Parathyroid adenoma (tissue), 2 donors: ENCODE data around the gene PAX5.

ENCODE experiments used
- H2AFZ ChIP-seq: fragments of 300-600 bp; sonication (generic); one replicate; pipeline ENCODE4 v1.7.0; 2017; ENCODE audit warnings: antibody characterized with exemption, mild to moderate bottlenecking
- H3K27ac ChIP-seq: fragments of 300-600 bp; sonication (generic); one replicate; pipeline ENCODE4 v1.7.0; 2017
- H3K27me3 ChIP-seq: fragments of 300-600 bp; sonication (generic); one replicate; pipeline ENCODE4 v1.7.0; 2017; ENCODE audit warnings: low read length; ENCODE audit not compliant: control insufficient read depth, insufficient read depth
- H3K36me3 ChIP-seq: fragments of 300-600 bp; sonication (generic); one replicate; pipeline ENCODE4 v1.7.0; 2017; ENCODE audit warnings: low read length; ENCODE audit not compliant: control insufficient read depth, insufficient read depth
- H3K4me1 ChIP-seq: fragments of 300-600 bp; sonication (generic); one replicate; pipeline ENCODE4 v1.7.0; 2017; ENCODE audit warnings: control low read depth
- H3K4me2 ChIP-seq: fragments of 300-600 bp; sonication (generic); one replicate; pipeline ENCODE4 v1.7.0; 2017; ENCODE audit warnings: low read length
- H3K4me3 ChIP-seq: fragments of 300-600 bp; sonication (generic); one replicate; pipeline ENCODE4 v1.7.0; 2017; ENCODE audit warnings: low read depth, low read length
- H3K79me2 ChIP-seq: fragments of 300-600 bp; sonication (generic); one replicate; pipeline ENCODE4 v1.7.0; 2017; ENCODE audit warnings: control low read depth
- H3K9ac ChIP-seq: fragments of 300-600 bp; sonication (generic); one replicate; pipeline ENCODE4 v1.7.0; 2017; ENCODE audit warnings: mild to moderate bottlenecking
- H3K9me3 ChIP-seq: fragments of 300-600 bp; sonication (generic); one replicate; pipeline ENCODE4 v1.7.0; 2017; ENCODE audit warnings: low read length; ENCODE audit not compliant: control insufficient read depth
- CTCF ChIP-seq: fragments of 300-600 bp; sonication (generic); IDR thresholded peaks from one replicate; pipeline ENCODE4 v1.7.0; 2017; ENCODE audit warnings: antibody characterized with exemption, mild to moderate bottlenecking
- donor health status: primary hyperparathyroidism.

Gene PAX5

GRCh38 chr9:36889844-36890243 lies 144.2 kb downstream of the PAX5 start:
- Histone ChIP-seq H3K4me2 (no peak overlapping the region), H3K79me2 (no peaks in the 10 kb centered on the region), H3K27me3 (no peaks in the 10 kb centered on the region), H3K9ac (no peak overlapping the region), H3K4me3 (no peak overlapping the region), H3K27ac (no peak overlapping the region), H2AFZ (no peak overlapping the region), H3K36me3 (no peaks in the 10 kb centered on the region), H3K9me3 (no peaks in the 10 kb centered on the region), H3K4me1 (no peaks in the 10 kb centered on the region)
- TF ChIP-seq CTCF, result no peak

- TF ChIP-seq CTCF, result no peak
These were observed 145.5 kb downstream of the PAX5 start for GRCh38 chr9:36888551-36888950.

GRCh38 chr9:36884721-36885120 lies 149.3 kb downstream of the PAX5 start:
- Histone ChIP-seq H3K4me3 (no peak overlapping the region), H3K27ac (no peak overlapping the region), H3K27me3 (no peaks in the 10 kb centered on the region), H3K79me2 (no peaks in the 10 kb centered on the region), H3K9me3 (no peaks in the 10 kb centered on the region), H3K9ac (no peak overlapping the region), H3K4me2 (no peak overlapping the region), H3K4me1 (no peaks in the 10 kb centered on the region), H3K36me3 (no peaks in the 10 kb centered on the region), H2AFZ (no peak overlapping the region)
- no peak for TF ChIP-seq CTCF

More at GRCh38 chr9:36888551-36888950, 145.5 kb downstream of the PAX5 start:
- Histone ChIP-seq H3K9ac (no peak overlapping the region), H3K4me1 (no peaks in the 10 kb centered on the region), H3K27ac (no peak overlapping the region), H3K9me3 (no peaks in the 10 kb centered on the region), H2AFZ (no peak overlapping the region), H3K4me2 (no peak overlapping the region), H3K4me3 (no peak overlapping the region), H3K36me3 (no peaks in the 10 kb centered on the region), H3K27me3 (no peaks in the 10 kb centered on the region), H3K79me2 (no peaks in the 10 kb centered on the region)

- H3K9ac ChIP-seq, result no peak overlapping the region
- no peak overlapping the region for H3K4me3 ChIP-seq
- no peaks in the 10 kb centered on the region for H3K27me3 ChIP-seq
- TF ChIP-seq CTCF, result no peak
- no peaks in the 10 kb centered on the region for H3K36me3 ChIP-seq
- H3K4me1 ChIP-seq, result no peaks in the 10 kb centered on the region
- H2AFZ ChIP-seq, result no peak overlapping the region
- no peak overlapping the region for H3K27ac ChIP-seq
- no peaks in the 10 kb centered on the region for H3K79me2 ChIP-seq
- H3K9me3 ChIP-seq, result no peaks in the 10 kb centered on the region
- no peak overlapping the region for H3K4me2 ChIP-seq
These were observed 151.5 kb downstream of the PAX5 start for GRCh38 chr9:36882594-36882993.

GRCh38 chr9:36881743-36882441 lies 152.2 kb downstream of the PAX5 start:
- H3K27ac ChIP-seq, result no peak overlapping the region
- H3K27me3 ChIP-seq, result no peaks in the 10 kb centered on the region
- H3K79me2 ChIP-seq, result no peaks in the 10 kb centered on the region
- no peak overlapping the region for H3K4me3 ChIP-seq
- H3K9ac ChIP-seq, result no peak overlapping the region
- H2AFZ ChIP-seq, result no peak overlapping the region
- H3K4me2 ChIP-seq, result no peak overlapping the region
- TF ChIP-seq CTCF, result no peak
- no peaks in the 10 kb centered on the region for H3K36me3 ChIP-seq
- no peaks in the 10 kb centered on the region for H3K9me3 ChIP-seq
- no peaks in the 10 kb centered on the region for H3K4me1 ChIP-seq
